Measurements from ENCODE around the gene GUCD1.

- no peak for TF ChIP-seq CTCF (IDR thresholded peaks at IDR 0.05)
- TF ChIP-seq SMC3 (IDR thresholded peaks at IDR 0.05): no peak
- TF ChIP-seq REST (IDR thresholded peaks at IDR 0.05): no peak
- TF ChIP-seq MAFK (IDR thresholded peaks at IDR 0.05; ENCODE audit: partially characterized antibody): no peak
- no peak for TF ChIP-seq HMGXB4 (CRISPR knock-in tag; IDR thresholded peaks at IDR 0.05; ENCODE audit: borderline replicate concordance)
Measured at GRCh38 chr22:24532075-24532474, 22.9 kb downstream of the GUCD1 start.
